PC-9 (cell line): ENCODE measurements around the gene TREX2.

Experiments
- CTCF ChIP-seq: fragments of 200-600 bp; sonication (generic); conservative IDR thresholded peaks from 2 replicates; pipeline ENCODE4 v1.6.1; 2017; ENCODE audit warnings: mixed run types, antibody characterized with exemption, mild to moderate bottlenecking, moderate library complexity
- EZH2 ChIP-seq: fragments of 200-600 bp; sonication (generic); IDR thresholded peaks from 2 replicates; pipeline ENCODE4 v1.8.0; 2017; ENCODE audit warnings: antibody characterized with exemption, low read depth

GRCh38 chrX:153457827-153458466 is 12.1 kb upstream of the TREX2 start:
- TF ChIP-seq EZH2 (no peak), CTCF (no peak)
